Left ventricle myocardium superior (tissue), 1 donor: ENCODE measurements around the gene TOP1. TPM values are rescaled to one million over a fixed set of nuclear protein-coding genes. Genes with fewer than 3 reads are reported as not detected.

Experiments
- ATAC-seq: fragments of 200-7000 bp; cut with Tn5 transposase; one replicate; pipeline ENCODE4 v1.9.1; 2020; ENCODE audit warnings: mild to moderate bottlenecking, moderate library complexity
- DNase-seq: peaks from one replicate; pipeline ENCODE4 v3.0.0-alpha.2; 2020
- intact Hi-C: fragments of 100-400 bp; cut with micrococcal nuclease; formaldehyde crosslinking; loops from one replicate; pipeline ENCODE4 v1.11.0; 2022
- total RNA-seq: library from RNA; stranded (reverse); fragmentation: NEBNext Ultra II Directional; extraction: Animal tissue kit (Norgen Biotek cat#: 25700); gene quantifications from one replicate; pipeline ENCODE4 v1.2.1, GENCODE V29; 2021
- donor health status: DM: no; HTN: yes; CAD: no; lungs with severe emphysema.

The TOP1 gene
- total RNA-seq, 1 donor from 2014 or later: 25.3 TPM

GRCh38 chr20:41135888-41136679, 107.5 kb downstream of the TOP1 start:
- ATAC-seq (no peak), DNase-seq (no peak)
- intact Hi-C loops: loop anchor here (1.0 kb wide), 1 partner anchor 204 kb away; the partner anchor contains the start of gene LPIN3

DNA sequence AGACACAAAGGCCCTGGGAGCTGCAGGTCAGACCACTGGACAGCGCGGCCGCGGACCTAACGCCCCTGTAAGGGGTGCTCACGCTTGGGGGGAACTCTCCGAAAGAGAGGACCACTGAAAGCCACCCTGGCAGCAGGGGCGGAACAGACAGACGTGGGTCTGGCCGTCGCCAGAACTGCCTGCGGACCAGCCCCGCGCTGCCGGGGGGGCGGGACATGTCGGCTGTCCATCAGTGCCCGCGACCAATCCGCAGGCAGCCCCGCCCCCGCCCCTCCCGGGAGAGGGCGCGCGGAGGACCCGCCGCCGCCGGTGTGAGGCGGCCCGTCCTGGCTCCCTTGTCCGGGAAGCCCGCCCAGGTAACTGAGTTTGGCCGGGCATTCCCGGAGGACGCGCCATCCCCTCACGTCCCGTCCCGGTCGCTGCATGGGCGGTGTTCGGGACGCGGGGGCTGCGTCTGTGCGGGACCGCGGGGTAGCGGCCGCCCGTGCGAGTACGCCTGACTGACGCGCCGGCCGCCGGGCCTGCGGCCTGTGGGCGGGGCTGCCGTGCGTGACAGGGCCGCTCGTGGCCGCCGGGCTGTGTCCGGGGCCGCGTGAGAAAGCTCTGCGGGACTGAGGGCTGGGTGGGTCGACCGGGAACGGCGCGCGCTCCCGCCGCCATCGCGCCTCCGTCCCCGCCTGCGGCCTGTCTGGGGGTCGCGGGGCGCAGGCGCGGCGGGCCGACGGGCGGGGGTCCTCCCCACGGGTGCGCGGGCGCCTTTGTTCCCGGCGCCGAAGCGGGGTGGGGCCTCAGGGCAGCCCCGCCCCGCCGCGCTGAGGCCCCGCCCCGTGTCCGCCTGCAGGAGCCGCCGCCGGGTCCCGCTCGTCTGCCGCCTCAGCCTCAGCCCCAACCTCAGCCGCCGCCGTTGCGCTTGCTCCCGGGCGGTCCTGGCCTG, 108.3 kb downstream of the TOP1 start, which contains the start of gene PLCG1:
PLCG1 (plus strand) TSS at position 864 of the 934 bp plus-strand sequence. CDS start 99 bp downstream, outside the sequence.
- intact Hi-C loops: no loop called here
- peak; percentile 87 for ATAC-seq

DNA sequence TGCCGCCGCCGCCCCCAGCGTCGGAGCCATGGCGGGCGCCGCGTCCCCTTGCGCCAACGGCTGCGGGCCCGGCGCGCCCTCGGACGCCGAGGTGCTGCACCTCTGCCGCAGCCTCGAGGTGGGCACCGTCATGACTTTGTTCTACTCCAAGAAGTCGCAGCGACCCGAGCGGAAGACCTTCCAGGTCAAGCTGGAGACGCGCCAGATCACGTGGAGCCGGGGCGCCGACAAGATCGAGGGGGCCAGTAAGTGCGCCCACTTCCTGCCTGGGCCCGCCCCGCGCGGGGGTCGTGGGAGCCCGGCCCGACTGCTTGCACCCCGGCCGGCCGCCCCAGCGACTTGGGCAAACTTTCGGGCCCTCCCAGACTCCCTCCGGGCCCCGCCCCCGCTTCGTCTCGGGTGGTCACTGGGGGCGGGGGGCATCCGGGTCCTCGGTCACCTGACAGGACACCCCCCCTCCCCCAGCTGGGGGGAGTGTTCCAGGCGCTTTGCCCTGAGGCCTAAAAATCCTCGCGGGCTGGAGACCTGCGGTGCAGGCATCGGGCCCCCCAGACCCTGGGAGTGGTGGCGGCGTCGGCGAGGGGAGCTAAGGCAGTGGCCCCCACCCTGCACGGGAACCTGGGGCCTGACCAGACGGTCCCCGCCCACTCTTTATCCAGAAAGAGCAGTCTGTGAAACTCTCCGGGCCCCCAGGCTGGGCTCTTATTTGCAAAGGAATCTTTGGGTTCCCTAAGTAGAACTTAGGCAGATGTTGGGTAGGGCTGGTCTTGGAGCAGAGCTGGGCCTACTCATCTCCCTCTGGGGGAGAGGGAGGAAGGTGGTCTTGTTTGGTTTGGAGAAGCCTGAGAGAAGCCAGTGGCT, 109.2 kb downstream of the TOP1 start:
- DNase-seq: peak; percentile 83

More for the DNA sequence above, 108.3 kb downstream of the TOP1 start, which contains the start of gene PLCG1:
- DNase-seq: peak; percentile 96

GRCh38 chr20:41138475-41139226, 110.0 kb downstream of the TOP1 start:
- intact Hi-C loops: no loop called here
- DNase-seq (peak; percentile 39), ATAC-seq (no peak)

More for the DNA sequence above, 109.2 kb downstream of the TOP1 start:
- peak; percentile 35 for ATAC-seq
- intact Hi-C loops: no loop called here

- intact Hi-C loops: no loop called here
- ATAC-seq: no peak
- DNase-seq: no peak
These were observed 110.8 kb downstream of the TOP1 start for GRCh38 chr20:41139227-41140093.

GRCh38 chr20:41140226-41141133, 111.9 kb downstream of the TOP1 start:
- ATAC-seq (no peak), DNase-seq (no peak)
- intact Hi-C loops: no loop called here

- ATAC-seq (peak; percentile 4), DNase-seq (peak; percentile 63)
- intact Hi-C loops: no loop called here
These were observed 112.7 kb downstream of the TOP1 start for GRCh38 chr20:41141153-41141815.

DNA sequence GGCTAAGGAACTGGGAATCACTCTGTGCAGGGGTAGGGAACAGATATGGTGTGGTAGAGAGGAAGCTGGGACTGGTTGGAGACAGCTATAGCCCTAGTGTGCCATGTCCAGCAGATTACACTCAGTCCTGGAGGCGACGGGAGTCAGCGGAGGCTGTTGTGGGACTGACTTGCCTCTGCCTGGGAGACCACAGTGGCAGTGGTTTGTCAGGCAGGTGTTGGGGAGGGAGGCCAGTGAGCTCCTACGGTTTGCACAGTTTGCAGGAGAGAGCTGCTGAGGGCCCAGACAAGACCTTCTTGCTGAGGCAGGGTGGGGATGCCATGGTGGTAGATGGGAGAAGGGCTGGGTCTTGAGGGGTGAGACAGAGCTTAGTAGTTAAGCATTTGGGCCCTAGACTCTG, 113.6 kb downstream of the TOP1 start:
- DNase-seq (no peak), ATAC-seq (no peak)
- intact Hi-C loops: no loop called here

- ATAC-seq (no peak), DNase-seq (no peak)
- intact Hi-C loops: no loop called here
These were observed 114.3 kb downstream of the TOP1 start for GRCh38 chr20:41142919-41143318.

DNA sequence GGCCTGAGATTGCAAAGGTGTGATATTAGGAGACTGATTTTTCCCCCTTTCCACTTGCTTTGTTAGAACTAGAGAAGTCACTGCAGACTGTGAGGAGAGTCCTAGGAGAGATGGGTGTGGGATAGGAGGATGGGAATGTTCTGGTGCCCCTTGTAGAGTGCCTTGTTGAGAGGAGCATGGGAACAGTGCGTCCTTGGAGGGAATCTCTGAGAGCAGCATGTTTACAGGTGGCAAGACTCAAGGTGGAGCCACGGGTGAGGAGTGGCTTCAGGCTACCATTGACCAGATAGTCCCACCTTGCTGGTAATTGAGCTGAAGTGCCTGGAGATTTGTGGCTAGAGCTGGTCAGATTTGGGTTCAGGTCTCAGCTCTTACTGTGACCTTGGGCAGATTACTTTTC, 114.7 kb downstream of the TOP1 start:
- DNase-seq (no peak), ATAC-seq (no peak)
- intact Hi-C loops: no loop called here

- DNase-seq: no peak
- no peak for ATAC-seq
- intact Hi-C loops: no loop called here
These were observed 116.7 kb downstream of the TOP1 start for GRCh38 chr20:41145317-41145716.

GRCh38 chr20:41145821-41146620, 117.4 kb downstream of the TOP1 start:
- DNase-seq (peak; percentile 63), ATAC-seq (peak; percentile 37)
- intact Hi-C loops: no loop called here

GRCh38 chr20:41147767-41148191, 119.2 kb downstream of the TOP1 start:
- peak; percentile 64 for DNase-seq
- intact Hi-C loops: no loop called here
- peak; percentile 77 for ATAC-seq

DNA sequence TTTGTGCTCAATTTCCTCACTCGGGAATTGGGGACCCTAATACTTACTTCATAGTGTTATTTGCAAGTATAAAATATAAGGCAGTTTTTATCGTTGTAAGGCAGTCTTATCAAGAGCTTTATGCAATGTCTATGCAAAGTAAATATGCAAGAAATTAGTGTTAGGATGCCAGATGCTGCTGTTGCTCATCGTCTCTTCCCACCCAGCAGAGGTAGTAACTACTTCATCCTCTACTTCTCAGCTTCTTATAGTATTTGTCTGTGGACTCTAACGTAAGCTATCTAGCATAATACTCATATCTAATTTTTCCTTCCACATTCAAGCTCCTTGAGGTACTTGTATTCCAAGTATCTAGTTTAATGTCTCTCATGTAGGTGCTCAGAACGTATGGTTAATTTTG, 120.3 kb downstream of the TOP1 start:
- no peak for ATAC-seq
- no peak for DNase-seq
- intact Hi-C loops: no loop called here

DNA sequence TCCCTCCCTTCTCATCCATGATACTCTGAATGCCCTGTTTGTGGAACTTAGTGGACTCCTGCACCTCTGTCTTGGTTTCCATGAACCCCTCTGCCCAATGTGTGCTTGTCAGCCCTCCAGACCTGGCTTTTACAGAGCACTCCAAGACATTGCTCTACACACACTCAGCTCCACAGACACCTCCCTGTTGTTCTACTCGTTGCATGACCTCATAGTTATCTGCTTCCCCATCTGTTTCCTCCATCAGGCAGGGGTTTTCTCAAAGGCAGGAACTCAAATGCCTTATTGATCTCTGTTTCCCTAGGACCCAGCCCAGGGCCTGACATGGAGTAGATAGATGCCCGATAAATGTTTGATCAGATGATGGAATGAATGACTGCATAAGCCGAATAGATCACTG, 122.0 kb downstream of the TOP1 start:
- peak; percentile 4 for ATAC-seq
- intact Hi-C loops: no loop called here
- no peak for DNase-seq
